Gastrocnemius medialis (tissue), 4 donors: ENCODE measurements around the gene CCDC126.

Source experiments
- POLR2A ChIP-seq, 2 donors: fragments of 450-650 bp; IDR thresholded peaks; one replicate each; pipeline ENCODE4 v1.6.1; 2017; ENCODE audit warnings: antibody characterized with exemption in 2 of 2, mild to moderate bottlenecking in 2 of 2, moderate library complexity in 2 of 2
- TF ChIP-seq, protein P1 (sequence below), 5 experiments: fragments of 450-650 bp in 3 of 5; fragments of 200-600 bp in 2 of 5; sonication (generic) in 2 of 5; IDR thresholded peaks in 4 of 5; conservative IDR thresholded peaks in 1 of 5; 1 replicate in 4 of 5; 2 replicates in 1 of 5; pipeline ENCODE4 v1.5.1; 2016 to 2019; ENCODE audit warnings: antibody characterized with exemption in 5 of 5, mild to moderate bottlenecking in 3 of 5, moderate library complexity in 3 of 5

DNA sequence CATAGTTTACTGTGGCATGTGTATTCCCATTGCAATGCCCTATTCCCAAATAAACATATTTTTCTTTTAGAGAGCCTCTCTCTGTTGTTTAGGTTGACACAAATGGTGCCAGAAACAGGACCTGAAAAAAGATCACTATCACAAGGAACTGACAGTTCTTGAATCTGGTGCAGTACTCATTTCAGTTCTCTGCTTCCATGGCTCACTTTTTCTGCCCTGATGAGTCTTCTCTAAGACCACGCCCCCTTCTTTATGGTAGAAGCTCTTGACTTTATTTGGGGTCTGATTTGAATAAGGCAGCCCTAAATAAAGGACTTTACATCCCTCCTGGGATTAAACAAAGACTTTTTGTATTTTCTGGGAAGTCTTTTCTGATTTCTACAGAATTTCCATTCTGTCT lies 3.5 kb upstream of the CCDC126 start:
- TF ChIP-seq, protein P1, sequence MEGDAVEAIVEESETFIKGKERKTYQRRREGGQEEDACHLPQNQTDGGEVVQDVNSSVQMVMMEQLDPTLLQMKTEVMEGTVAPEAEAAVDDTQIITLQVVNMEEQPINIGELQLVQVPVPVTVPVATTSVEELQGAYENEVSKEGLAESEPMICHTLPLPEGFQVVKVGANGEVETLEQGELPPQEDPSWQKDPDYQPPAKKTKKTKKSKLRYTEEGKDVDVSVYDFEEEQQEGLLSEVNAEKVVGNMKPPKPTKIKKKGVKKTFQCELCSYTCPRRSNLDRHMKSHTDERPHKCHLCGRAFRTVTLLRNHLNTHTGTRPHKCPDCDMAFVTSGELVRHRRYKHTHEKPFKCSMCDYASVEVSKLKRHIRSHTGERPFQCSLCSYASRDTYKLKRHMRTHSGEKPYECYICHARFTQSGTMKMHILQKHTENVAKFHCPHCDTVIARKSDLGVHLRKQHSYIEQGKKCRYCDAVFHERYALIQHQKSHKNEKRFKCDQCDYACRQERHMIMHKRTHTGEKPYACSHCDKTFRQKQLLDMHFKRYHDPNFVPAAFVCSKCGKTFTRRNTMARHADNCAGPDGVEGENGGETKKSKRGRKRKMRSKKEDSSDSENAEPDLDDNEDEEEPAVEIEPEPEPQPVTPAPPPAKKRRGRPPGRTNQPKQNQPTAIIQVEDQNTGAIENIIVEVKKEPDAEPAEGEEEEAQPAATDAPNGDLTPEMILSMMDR (IDR thresholded peaks at IDR 0.05 in 4 of 5, conservative IDR thresholded peaks at IDR 0.05 in 1 of 5): no peak
- no peak for TF ChIP-seq POLR2A (IDR thresholded peaks at IDR 0.05)
